LNCAP (cell line): ENCODE results near the gene ATN1.

Source experiments
- CTCF ChIP-seq: fragments of 450-650 bp; IDR thresholded peaks from 2 replicates; pipeline ENCODE4 v1.5.1; 2017; ENCODE audit warnings: mild to moderate bottlenecking

The ATN1 gene

GRCh38 chr12:6923003-6923732 is 4.6 kb upstream of the ATN1 start:
- no peak for TF ChIP-seq CTCF

- TF ChIP-seq CTCF = no peak
These were observed 3.9 kb upstream of the ATN1 start for GRCh38 chr12:6923851-6924250.

GRCh38 chr12:6925239-6925539 is 2.6 kb upstream of the ATN1 start:
- TF ChIP-seq CTCF = no peak

- TF ChIP-seq CTCF = no peak
These were observed 2.0 kb upstream of the ATN1 start for GRCh38 chr12:6925540-6926279.

GRCh38 chr12:6928022-6928702 is 403 bp downstream of the ATN1 start:
- TF ChIP-seq CTCF = no peak

GRCh38 chr12:6928703-6929407 is 1.1 kb downstream of the ATN1 start:
- no peak for TF ChIP-seq CTCF
